ENCODE measurements around the gene ANKRD13B. TPM values are rescaled to one million over a fixed set of nuclear protein-coding genes. Genes with fewer than 3 reads are reported as not detected.

Gene ANKRD13B
- 16.9 and 19.5 TPM in 2 replicates for total RNA-seq

DNA sequence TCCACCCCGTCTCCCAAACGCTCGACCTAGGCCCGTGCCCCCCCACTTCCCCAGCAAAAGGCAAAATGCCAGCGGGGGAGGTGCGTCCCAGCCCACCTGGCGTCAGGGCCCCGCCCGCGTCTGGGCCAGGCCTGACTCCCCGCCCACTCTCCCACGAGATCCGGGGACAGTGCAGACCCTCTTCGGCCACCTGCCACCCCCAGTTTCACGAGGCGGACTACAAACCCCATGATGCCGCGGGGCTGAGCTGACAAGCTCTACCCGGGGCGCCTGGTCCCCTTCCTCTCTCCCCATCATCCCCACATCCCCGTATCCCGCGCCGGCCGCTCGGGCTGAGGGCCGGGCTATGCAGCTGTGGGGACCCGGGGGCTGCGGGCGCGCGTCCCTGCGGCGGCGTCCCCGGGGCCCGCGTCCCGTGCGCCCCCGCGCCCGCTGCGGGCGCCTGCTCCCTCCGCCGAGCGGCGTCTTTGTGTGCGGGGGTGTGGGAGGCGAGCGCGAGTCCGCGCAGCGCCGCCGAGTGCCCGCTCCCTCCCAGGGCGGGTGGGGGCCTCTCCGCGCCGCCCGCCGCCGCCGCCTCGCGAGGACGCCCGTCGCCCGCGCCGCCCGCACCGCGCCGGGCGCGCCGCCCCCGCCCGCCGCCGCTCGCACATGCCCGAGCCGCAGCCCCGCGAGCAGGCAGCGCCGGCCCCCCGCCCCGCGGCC, at the start of gene ANKRD13B:
ANKRD13B (plus strand) TSS at position 283 of the 702 bp plus-strand sequence. CDS start 490 bp downstream, outside the sequence.

DNA sequence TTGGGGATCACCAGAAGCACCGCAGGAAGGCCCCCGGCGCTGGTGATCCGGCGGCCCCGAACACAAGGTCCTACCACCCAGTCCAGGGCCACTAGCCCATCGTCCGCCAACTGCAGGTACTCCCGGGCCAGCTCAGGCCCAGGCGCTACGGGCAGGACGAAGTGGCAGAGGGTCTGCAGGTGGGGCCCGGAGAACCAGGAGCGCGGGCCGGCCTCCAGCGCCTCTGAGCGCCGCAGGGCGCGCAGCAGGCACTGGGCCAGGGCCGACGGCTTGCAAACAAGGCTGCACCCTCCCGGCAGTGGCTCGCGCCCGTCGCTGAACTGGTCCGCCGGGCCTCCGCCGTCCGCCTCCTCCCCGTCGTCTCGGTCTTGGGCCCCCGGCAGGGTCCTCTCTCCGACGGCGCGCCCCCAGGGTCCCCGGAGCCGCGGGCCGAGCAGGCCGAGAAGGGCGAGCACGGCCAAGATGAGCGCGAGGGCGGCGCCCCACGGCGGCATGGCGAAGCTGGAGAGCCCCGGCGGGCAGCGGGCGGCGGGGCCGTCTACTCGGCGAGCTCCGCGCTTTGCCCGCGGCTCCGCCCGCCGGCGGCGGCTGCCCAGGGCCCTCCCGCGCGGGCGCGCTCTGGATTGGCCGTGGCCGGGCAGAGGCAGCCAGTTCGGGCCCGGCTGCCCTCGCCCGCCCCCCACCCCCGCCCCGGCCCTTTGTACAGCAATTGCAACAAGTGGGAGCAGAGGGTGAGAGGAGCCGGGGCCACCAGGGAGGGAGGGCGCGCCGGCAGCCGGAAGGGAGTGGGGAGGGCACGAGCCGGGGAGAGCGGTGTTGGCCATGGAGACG, 26.2 kb upstream of the ANKRD13B start, which contains the start of gene ABHD15:
ABHD15 (minus strand) TSS at position 565 of the 831 bp plus-strand sequence; CDS start at position 494, 71 bp downstream.

DNA sequence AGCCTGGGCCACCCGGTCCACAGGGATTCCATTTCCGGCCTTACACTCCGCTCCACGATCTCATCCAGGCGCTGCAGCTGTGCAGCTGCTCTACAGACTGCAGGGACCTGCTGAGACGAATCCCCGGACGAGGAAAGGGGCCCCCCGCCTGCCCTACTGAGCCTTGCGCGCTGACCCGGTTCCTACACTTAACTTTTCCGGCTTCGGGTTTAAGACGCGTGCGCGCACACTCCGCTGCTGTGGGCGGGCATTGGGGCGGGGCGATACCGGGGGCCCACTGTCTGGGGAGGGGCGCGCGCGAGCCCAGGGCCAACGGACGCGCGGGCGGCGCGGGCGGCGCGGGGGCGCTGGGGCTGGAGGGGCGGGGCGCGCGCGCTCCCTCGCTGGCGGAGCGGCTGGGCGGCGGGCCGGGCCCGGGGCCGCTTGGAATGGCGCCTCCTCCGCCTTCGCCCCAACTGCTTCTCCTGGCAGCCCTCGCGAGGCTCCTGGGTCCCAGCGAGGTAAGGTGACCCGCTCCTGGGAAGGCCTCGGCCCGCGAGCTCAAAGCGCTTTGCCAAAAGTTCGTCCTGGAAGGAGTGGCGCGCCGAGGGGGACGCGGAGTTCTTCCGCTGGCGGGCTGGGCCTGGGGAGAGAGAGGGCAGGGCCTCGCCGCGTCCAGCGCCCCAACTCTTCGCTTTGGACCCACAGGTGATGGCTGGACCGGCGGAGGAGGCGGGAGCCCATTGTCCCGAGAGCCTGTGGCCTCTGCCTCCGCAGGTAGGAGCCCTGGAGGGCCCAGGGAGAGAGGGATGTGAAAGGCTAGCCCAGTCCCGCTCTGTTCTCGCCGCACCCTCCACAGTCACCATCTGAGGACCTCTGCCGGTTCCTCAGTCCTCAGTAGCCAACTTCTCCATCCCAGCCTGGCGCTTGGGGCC, 24.3 kb upstream of the ANKRD13B start, which contains the start of gene TP53I13:
TP53I13 (plus strand) TSS at position 371 of the 914 bp plus-strand sequence; CDS start at position 429, 58 bp downstream.

DNA sequence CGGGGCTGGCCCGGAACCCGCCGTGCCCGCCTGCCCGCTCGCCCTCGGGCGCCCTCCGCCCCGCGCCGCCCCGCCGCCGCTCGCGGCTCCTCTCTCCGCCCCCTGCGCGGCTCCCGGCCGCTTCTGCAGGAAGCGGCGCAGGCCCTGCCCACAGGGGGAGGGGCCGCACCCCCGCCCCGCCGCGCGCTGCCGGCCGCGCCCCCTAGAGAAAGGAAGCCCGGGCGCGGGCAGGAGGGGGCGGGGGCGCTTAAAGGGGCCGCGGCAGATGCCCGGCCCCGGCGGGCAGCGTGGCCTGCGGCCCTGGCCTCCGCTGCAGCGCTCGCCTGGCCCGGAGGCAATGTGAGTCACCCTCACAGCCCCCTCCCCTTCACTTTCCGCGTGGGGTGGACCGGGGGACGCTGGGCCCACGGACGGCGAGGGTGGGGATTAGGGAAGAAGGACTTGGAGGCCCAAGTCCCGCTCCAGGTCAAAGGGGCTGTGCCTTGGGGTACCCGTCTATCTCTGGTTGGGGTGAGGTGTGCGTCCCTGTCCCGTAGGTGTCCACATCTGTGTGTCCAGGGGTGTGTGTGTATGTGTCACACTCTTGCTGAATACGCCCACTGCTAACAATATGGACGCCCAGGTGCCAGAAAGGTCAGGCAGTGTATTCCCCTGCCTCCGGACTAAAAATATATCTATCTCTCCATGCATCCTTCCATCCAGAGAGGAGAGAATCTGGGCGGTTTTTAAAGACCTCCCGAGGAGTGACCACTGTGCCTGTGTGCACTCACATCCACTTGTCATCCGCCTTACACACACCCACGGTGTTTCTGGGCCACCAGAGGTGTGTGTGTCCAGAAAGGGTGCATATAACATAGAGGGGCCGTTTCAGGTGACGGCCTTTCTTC, 3.2 kb upstream of the ANKRD13B start, which contains the start of gene GIT1:
GIT1 (minus strand) TSS at position 125 of the 887 bp plus-strand sequence. CDS start 270 bp downstream, outside the sequence.

DNA sequence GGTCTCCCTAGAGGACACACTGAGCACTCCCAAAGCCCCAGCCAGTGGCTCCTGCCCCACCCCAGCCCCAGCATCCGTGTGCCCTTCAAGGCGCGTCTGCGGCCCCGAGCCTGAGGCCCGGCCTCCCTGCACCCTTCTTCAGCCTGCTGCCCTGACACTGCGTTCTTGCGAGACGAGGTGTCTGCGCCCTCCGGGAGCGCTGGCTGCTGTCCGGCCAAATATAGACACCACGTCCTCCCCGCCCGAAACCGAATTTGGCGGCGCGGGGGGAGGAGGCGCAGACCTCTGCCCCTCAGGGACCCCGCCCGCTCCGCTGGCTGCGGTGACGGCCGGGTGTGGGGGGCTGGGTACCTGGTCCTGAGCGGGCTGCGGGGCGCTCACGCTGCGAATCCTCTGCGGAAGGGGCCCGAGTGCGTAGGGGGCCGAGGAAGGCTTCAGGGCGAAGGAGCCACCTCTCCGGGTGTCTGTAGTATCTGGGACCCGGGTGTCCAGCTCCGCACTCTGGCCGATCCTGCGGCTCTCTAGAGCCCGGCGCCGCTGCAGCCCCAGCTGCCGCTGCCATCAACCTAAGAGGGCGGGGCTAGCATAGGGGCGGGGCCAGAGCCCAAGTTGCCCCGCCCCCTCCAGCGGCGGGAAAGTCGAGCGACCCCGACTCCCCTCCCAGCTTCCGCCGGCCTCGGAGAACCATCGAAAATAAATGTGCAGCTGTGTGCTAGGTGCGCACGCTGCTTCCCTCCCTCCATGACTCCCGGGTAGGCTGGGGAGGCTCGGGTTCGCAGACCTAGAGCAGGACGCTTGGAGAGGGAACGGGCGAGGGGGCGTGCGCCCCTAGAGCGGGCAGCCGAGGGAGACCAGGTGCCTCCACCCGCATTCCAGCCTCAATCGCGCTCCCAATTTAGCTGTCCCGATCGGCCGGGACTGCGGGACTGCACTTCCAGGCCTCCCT, 29.7 kb downstream of the ANKRD13B start, which contains the start of gene CORO6:
CORO6 (minus strand) TSS at position 576 of the 946 bp plus-strand sequence. CDS start 1,491 bp downstream, outside the sequence.

Small RNA genes lying within 50 kb of the gene (small RNA-seq; reads per million reads assigned to genes)
- not detected for gene RNU6-920P

Other genes starting within 250 kb of the ANKRD13B start
- 108 and 115 TPM in 2 replicates for gene TAOK1, start 202.8 kb upstream of the ANKRD13B start, total RNA-seq
- gene ABHD15, start 26.1 kb upstream of the ANKRD13B start, total RNA-seq: 5.5 and 9.8 TPM in 2 replicates
- 25.3 and 26.7 TPM in 2 replicates for gene TP53I13, start 24.4 kb upstream of the ANKRD13B start, total RNA-seq
- 59.8 and 75.4 TPM in 2 replicates for gene GIT1, start 3.5 kb upstream of the ANKRD13B start, total RNA-seq
- gene CORO6, start 29.8 kb downstream of the ANKRD13B start, total RNA-seq: 2.1 and 4.3 TPM in 2 replicates